IgD-negative memory B cell (primary cell): ENCODE data around the gene SLC25A19. TPM values are rescaled to one million over a fixed set of nuclear protein-coding genes. Genes with fewer than 3 reads are reported as not detected.

Experiments
- H3K27ac Mint-ChIP-seq, 3 donors: one replicate each; pipeline ENCODE4 v1.8.0; 2020 to 2022; ENCODE audit warnings: mild to moderate bottlenecking in 3 of 3, mixed read lengths in 3 of 3, moderate library complexity in 1 of 3
- H3K27me3 Mint-ChIP-seq: one replicate; pipeline ENCODE4 v1.8.0; 2021; ENCODE audit warnings: mixed read lengths
- H3K36me3 Mint-ChIP-seq: one replicate; pipeline ENCODE4 v1.8.0; 2020; ENCODE audit warnings: mild to moderate bottlenecking, mixed read lengths
- H3K4me1 Mint-ChIP-seq, 3 donors: one replicate each; pipeline ENCODE4 v1.8.0; 2020 to 2022; ENCODE audit warnings: mixed read lengths in 3 of 3, mild to moderate bottlenecking in 1 of 3
- H3K4me3 Mint-ChIP-seq, 4 donors: one replicate each; pipeline ENCODE4 v1.8.0; 2020 to 2022; ENCODE audit warnings: mild to moderate bottlenecking in 4 of 4, mixed read lengths in 4 of 4, moderate library complexity in 3 of 4
- H3K9me3 Mint-ChIP-seq, 3 donors: one replicate each; pipeline ENCODE4 v1.8.0; 2020 to 2021; ENCODE audit warnings: mixed read lengths in 3 of 3, mild to moderate bottlenecking in 1 of 3
- polyA plus RNA-seq: library from polyadenylated mRNA; unstranded; fragments of 300-500 nt; fragmentation: Illumina TruSeq; gene quantifications from one replicate; pipeline ENCODE4 v1.2.3, GENCODE V29; 2021

SLC25A19 gene
- polyA plus RNA-seq, 1 donor from 2014 or later, result 22.0 TPM

GRCh38 chr17:75231741-75232464 lies 57.3 kb downstream of the SLC25A19 start:
- Mint-ChIP-seq H3K9me3 (no peaks in the 10 kb centered on the region), H3K4me3 (no peak overlapping the region), H3K4me1 (peaks cover 0 to 2% (median 0%) of the 10 kb centered on the region in 3 donors), H3K27ac (no peak overlapping the region), H3K36me3 (peaks cover 2% of the 10 kb centered on the region), H3K27me3 (no peaks in the 10 kb centered on the region)

- Mint-ChIP-seq H3K36me3 (peaks cover 2% of the 10 kb centered on the region), H3K27ac (no peak overlapping the region), H3K9me3 (no peaks in the 10 kb centered on the region), H3K4me1 (peaks cover 0 to 2% (median 0%) of the 10 kb centered on the region in 3 donors), H3K4me3 (no peak overlapping the region), H3K27me3 (no peaks in the 10 kb centered on the region)
These were observed 58.2 kb downstream of the SLC25A19 start for GRCh38 chr17:75231071-75231470.

- H3K9me3 Mint-ChIP-seq, result no peaks in the 10 kb centered on the region
- peaks cover 0 to 2% (median 0%) of the 10 kb centered on the region in 3 donors for H3K4me1 Mint-ChIP-seq
- no peak overlapping the region for H3K4me3 Mint-ChIP-seq
- H3K27ac Mint-ChIP-seq, result no peak overlapping the region
- no peaks in the 10 kb centered on the region for H3K27me3 Mint-ChIP-seq
- H3K36me3 Mint-ChIP-seq, result peaks cover 3% of the 10 kb centered on the region
These were observed 60.4 kb downstream of the SLC25A19 start for GRCh38 chr17:75228847-75229246.

- Mint-ChIP-seq H3K27me3 (no peaks in the 10 kb centered on the region), H3K36me3 (peaks cover 3% of the 10 kb centered on the region), H3K4me3 (no peak overlapping the region), H3K27ac (no peak overlapping the region), H3K4me1 (peaks cover 0 to 2% (median 0%) of the 10 kb centered on the region in 3 donors), H3K9me3 (no peaks in the 10 kb centered on the region)
These were observed 60.9 kb downstream of the SLC25A19 start for GRCh38 chr17:75228305-75228704.

GRCh38 chr17:75227729-75228128 lies 61.5 kb downstream of the SLC25A19 start:
- H3K27me3 Mint-ChIP-seq, result no peaks in the 10 kb centered on the region
- peaks cover 0 to 2% (median 0%) of the 10 kb centered on the region in 3 donors for H3K4me1 Mint-ChIP-seq
- no peak overlapping the region for H3K4me3 Mint-ChIP-seq
- H3K9me3 Mint-ChIP-seq, result no peaks in the 10 kb centered on the region
- H3K27ac Mint-ChIP-seq, result peak overlapping the region in 1 of 3 donors; percentile 59
- peaks cover 1% of the 10 kb centered on the region for H3K36me3 Mint-ChIP-seq

- peak overlapping the region in 1 of 3 donors; percentile 13 for H3K27ac Mint-ChIP-seq
- no peak overlapping the region for H3K4me3 Mint-ChIP-seq
- no peaks in the 10 kb centered on the region for H3K4me1 Mint-ChIP-seq
- no peaks in the 10 kb centered on the region for H3K27me3 Mint-ChIP-seq
- peaks cover 1% of the 10 kb centered on the region for H3K36me3 Mint-ChIP-seq
- H3K9me3 Mint-ChIP-seq, result no peaks in the 10 kb centered on the region
These were observed 64.2 kb downstream of the SLC25A19 start for GRCh38 chr17:75225016-75225415.

Other genes with a start within 250 kb of the SLC25A19 start
- gene ATP5PD, start 242.5 kb downstream of the SLC25A19 start, polyA plus RNA-seq, result 241 TPM
- 5.7 TPM for gene KCTD2, start 242.2 kb downstream of the SLC25A19 start, polyA plus RNA-seq
- 3.0 TPM for gene SLC16A5, start 201.5 kb downstream of the SLC25A19 start, polyA plus RNA-seq
- gene ARMC7, start 179.5 kb downstream of the SLC25A19 start, polyA plus RNA-seq, result 4.5 TPM
- 150 TPM for gene NT5C, start 157.7 kb downstream of the SLC25A19 start, polyA plus RNA-seq
- 150 TPM for gene JPT1, start 134.9 kb downstream of the SLC25A19 start, polyA plus RNA-seq
- 391 TPM for gene SUMO2, start 106.5 kb downstream of the SLC25A19 start, polyA plus RNA-seq
- gene NUP85, start 83.8 kb downstream of the SLC25A19 start, polyA plus RNA-seq, result 32.3 TPM
- 27.8 TPM for gene GGA3, start 27.8 kb downstream of the SLC25A19 start, polyA plus RNA-seq
- gene MRPS7, start 27.6 kb downstream of the SLC25A19 start, polyA plus RNA-seq, result 101 TPM
- 103 TPM for gene MIF4GD, start 18.2 kb downstream of the SLC25A19 start, polyA plus RNA-seq
- gene GRB2, start 116.2 kb upstream of the SLC25A19 start, polyA plus RNA-seq, result 333 TPM
- 19.5 TPM for gene TMEM94, start 167.2 kb upstream of the SLC25A19 start, polyA plus RNA-seq
- not detected for gene CASKIN2, start 226.1 kb upstream of the SLC25A19 start, polyA plus RNA-seq
- 34.9 TPM for gene TSEN54, start 227.1 kb upstream of the SLC25A19 start, polyA plus RNA-seq
- 21.8 TPM for gene LLGL2, start 236.3 kb upstream of the SLC25A19 start, polyA plus RNA-seq